Measurements from ENCODE around the gene MYO1D. TPM values are rescaled to one million over a fixed set of nuclear protein-coding genes. Genes with fewer than 3 reads are reported as not detected.

The MYO1D gene
- total RNA-seq, 1 donor from 2014 or later = 73.3 TPM

- ATAC-seq (no peak), DNase-seq (no peak)
- intact Hi-C loops (cut with DNase I) = no loop called here
- Histone ChIP-seq H3K4me1 (peaks cover 17% of the 10 kb centered on the region), H3K27ac (no peak overlapping the region), H3K4me3 (peak overlapping the region; percentile 100), H3K27me3 (no peaks in the 10 kb centered on the region), H3K36me3 (peaks cover 42% of the 10 kb centered on the region), H3K9me3 (no peaks in the 10 kb centered on the region)
- no peak for TF ChIP-seq CTCF (IDR thresholded peaks at IDR 0.05)
Observed at GRCh38 chr17:32445971-32446370, 431.0 kb downstream of the MYO1D start.

GRCh38 chr17:32445497-32445896 is 431.4 kb downstream of the MYO1D start:
- peaks cover 17% of the 10 kb centered on the region for H3K4me1 ChIP-seq
- H3K27me3 ChIP-seq = no peaks in the 10 kb centered on the region
- peaks cover 37% of the 10 kb centered on the region for H3K36me3 ChIP-seq
- DNase-seq = no peak
- H3K9me3 ChIP-seq = no peaks in the 10 kb centered on the region
- peak overlapping the region; percentile 86 for H3K27ac ChIP-seq
- ATAC-seq = no peak
- no peak for TF ChIP-seq CTCF (IDR thresholded peaks at IDR 0.05)
- intact Hi-C loops (cut with DNase I) = no loop called here
- H3K4me3 ChIP-seq = peak overlapping the region; percentile 100

GRCh38 chr17:32445074-32445415 is 431.9 kb downstream of the MYO1D start:
- peak overlapping the region; percentile 100 for H3K4me3 ChIP-seq
- H3K4me1 ChIP-seq = peaks cover 17% of the 10 kb centered on the region
- ATAC-seq (peak; percentile 43), DNase-seq (no peak)
- peaks cover 33% of the 10 kb centered on the region for H3K36me3 ChIP-seq
- no peaks in the 10 kb centered on the region for H3K27me3 ChIP-seq
- H3K27ac ChIP-seq = peak overlapping the region; percentile 86
- intact Hi-C loops (cut with DNase I) = no loop called here
- TF ChIP-seq CTCF (IDR thresholded peaks at IDR 0.05) = no peak
- H3K9me3 ChIP-seq = no peaks in the 10 kb centered on the region

- Histone ChIP-seq H3K4me3 (peak within 1 kb of the TSS; percentile 100), H3K36me3 (peaks cover 27% of the 10 kb centered on the region), H3K27me3 (no peaks in the 10 kb centered on the region), H3K4me1 (peaks cover 17% of the 10 kb centered on the region), H3K27ac (peak within 1 kb of the TSS; percentile 86), H3K9me3 (no peaks in the 10 kb centered on the region)
- peak; percentile 99 for ATAC-seq
- DNase-seq = peak; percentile 99
- TF ChIP-seq CTCF (IDR thresholded peaks at IDR 0.05) = peak; percentile 93
- intact Hi-C loops (cut with DNase I) = no loop called here
Observed at GRCh38 chr17:32444301-32445073, 432.4 kb downstream of the MYO1D start, which contains the start of gene PSMD11. TSS of gene PSMD11 (plus strand) at chr17:32444510. CDS start at chr17:32444524, 14 bp downstream.

- Histone ChIP-seq H3K4me1 (peaks cover 17% of the 10 kb centered on the region), H3K9me3 (no peaks in the 10 kb centered on the region), H3K27ac (no peak overlapping the region), H3K4me3 (peak overlapping the region; percentile 100), H3K27me3 (no peaks in the 10 kb centered on the region), H3K36me3 (peaks cover 21% of the 10 kb centered on the region)
- ATAC-seq = no peak
- DNase-seq = no peak
- no peak for TF ChIP-seq CTCF (IDR thresholded peaks at IDR 0.05)
- intact Hi-C loops (cut with DNase I) = no loop called here
Observed at GRCh38 chr17:32443827-32444300, 433.1 kb downstream of the MYO1D start.

Other genes with a start within 250 kb of the MYO1D start
- gene TMEM98, start 51.0 kb upstream of the MYO1D start, total RNA-seq = 72.9 TPM
- gene SPACA3, start 114.7 kb upstream of the MYO1D start, total RNA-seq = not detected

Data from upper lobe of right lung (tissue), 1 donor.